GM18499 (cell line): ENCODE measurements around the gene GUCY1B1.
A peak's percentile ranks its signal among the peaks of the same experiment; 100 is the strongest.

ENCODE experiments used
- ATAC-seq: cut with Tn5 transposase; IDR thresholded peaks from one replicate; pipeline ENCODE4 v1.9.1; 2021; ENCODE audit warnings: moderate number of reproducible peaks; ENCODE audit not compliant: insufficient read depth, unreplicated experiment

GUCY1B1 gene

DNA sequence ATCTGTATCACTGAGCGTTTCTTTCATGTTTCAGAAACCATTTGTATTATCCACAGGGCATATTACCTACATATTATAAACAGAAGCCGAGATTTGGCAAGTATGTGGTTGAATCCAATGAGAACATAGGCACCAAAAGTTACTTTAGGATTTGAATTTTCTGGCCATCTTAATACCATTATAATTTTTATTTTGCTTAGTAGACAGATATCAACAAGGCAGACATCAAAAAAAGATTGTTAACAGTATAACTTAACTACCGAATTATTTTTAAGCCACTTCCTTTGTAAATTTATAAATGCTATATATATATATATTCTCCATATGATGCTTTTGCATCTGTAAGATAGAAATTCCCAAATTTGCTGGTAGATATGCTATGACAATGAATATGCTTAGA is 2.2 kb downstream of the GUCY1B1 start:
- ATAC-seq = no peak

DNA sequence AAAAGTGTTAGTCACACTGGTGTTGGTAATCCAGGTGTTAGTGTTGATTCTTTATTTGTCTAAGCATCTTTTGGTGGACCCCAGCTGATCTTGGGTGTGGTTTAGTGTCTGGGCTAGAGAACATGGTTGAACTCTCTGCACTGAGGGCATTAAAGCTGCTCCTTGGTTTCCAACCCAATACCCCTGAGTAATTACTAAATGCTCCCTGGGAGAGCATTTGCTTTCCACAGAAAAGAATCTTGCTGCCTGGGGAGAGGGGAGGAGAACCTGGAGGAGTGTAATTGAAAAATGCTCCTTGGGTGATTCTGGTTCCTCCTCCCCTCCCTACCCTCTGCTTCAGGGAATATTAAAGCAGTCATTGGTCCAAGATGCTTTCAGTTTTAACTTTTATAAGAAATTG is 3.1 kb downstream of the GUCY1B1 start:
- no peak for ATAC-seq

GRCh38 chr4:155762334-155762733 is 3.5 kb downstream of the GUCY1B1 start:
- no peak for ATAC-seq

DNA sequence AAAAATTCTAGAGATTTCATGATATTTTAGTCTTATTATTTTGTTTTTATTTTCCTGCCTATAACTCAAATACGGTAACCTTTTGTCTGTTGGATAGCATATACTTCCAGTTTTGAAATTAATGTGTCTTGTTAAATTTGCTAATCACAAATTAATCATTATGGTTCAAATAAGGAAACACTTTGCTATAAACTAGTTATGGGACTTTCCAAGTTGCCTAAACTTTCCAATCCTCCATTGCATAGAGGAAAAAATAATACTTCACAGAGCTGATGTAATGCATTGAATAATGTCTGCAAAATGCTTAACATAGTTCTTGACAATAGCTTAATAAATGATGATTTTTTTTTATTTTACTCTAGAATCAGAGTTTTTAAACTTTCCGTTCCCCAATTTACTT is 4.7 kb downstream of the GUCY1B1 start:
- ATAC-seq = no peak

DNA sequence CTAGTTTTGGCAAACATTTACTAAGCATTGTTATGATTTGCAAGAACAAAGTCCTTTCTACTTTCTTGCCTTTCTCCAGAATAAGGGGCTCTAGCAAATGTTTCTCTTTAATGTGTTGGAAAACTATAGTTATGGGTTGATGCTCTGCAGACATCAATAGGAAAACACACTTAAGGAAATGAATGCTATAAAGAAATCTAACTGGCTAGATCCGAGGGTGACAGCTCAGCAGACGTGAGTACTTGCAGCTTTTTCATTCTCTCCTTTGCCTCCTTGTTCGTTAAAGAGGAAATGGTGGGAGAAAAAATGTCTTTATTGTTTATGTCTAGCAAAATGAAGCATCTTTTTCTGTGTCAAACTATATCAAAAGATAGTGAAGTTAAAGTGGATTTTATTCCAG is 6.3 kb downstream of the GUCY1B1 start:
- no peak for ATAC-seq

DNA sequence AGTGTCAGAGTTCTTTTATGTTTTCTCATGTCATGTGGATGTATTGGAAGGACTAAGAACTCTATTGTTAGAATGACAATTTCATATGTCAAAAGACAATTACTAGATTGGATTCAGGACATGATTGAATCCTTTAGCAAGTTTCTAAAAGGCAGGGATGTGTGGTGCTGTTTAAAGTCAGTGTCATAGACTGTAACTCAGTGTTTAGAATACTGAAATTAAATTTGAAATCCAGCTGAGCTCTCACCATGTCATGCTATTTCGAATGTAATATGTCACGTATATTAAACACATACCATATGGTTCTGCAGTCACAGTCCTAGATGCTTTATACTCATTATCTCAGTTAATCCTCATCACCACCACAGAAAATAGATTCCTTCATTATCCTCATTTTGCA is 7.8 kb downstream of the GUCY1B1 start:
- ATAC-seq = no peak

GRCh38 chr4:155768370-155768769 is 9.5 kb downstream of the GUCY1B1 start:
- ATAC-seq = no peak

DNA sequence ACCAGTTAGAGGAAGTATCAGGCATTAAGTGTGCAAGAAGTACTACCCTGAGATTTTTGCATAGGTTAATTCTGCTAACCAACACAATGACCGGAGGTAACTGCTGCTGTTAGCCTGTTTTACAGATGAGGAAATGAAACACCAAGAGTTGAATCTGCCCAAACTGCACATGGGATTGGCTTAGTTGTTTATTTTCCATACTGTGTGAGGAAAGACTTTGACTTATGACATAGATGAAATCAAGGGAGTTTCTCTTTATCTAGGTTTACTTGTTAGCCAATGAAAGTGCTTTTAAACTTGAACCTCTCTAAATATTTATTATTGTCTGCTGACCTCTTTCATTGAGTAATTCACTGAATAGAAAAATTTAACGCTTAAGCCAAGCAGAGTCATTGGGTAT is 10.3 kb downstream of the GUCY1B1 start:
- ATAC-seq = peak; percentile 47

DNA sequence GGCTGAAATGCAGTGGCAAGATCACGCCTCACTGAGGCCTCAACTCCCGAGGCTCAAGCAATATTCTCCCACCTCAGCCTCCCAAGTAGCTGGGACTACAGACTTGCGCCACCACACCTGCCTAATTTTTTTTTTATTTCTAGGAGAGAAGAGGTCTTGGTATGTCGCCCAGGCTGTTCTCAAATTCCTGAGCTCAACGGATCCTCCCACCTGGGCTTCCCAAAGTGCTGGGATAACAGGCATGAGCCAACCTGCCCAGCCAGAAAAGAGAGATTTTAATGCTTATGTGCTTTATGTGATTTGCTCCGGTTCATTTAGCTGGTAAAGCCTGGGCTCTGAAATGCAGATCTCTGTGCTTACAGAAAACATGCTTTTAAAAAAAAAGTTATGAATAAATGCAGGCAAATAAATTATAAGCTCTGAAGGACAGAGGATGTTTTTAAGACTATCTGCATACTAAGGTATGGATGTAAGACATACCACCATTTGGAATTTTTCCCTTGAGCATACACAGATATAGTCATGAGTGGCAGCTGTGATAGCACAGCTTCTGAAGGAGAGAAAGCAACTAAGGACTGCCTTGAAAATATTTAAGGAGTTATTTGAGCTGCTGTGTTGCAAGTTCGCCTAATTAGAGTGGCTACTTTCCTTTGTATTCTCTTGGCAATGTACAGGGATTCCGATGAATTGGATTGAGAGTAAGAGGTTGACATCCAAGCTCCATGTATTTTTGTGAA is 13.8 kb downstream of the GUCY1B1 start:
- no peak for ATAC-seq

DNA sequence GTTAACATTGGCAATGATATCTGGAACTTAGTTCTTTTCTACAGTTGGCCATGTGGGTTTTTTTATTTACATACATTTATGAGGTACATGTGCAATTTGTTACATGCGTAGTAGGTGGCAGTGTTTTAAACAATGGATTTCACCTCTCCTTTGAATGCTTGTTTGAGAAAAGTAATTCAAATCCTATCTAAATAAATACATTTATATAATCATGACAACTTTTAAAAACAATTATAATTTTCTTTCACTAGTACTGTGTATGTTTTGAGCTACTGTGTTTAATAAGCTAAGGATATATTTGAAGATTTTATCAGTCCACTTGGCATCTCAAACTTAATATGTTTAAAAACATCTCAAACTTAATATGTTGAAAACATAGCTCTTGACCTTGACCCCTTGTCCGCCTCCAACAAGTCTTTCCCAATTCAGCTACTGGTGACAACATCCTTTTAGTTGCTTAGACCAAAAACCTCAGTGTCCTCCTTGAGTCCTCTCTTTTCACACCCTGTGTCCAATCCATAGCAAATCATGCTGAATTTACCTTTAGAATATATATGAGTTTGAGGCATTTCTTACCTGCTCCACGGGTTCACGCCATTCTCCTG is 14.5 kb downstream of the GUCY1B1 start:
- ATAC-seq = no peak

DNA sequence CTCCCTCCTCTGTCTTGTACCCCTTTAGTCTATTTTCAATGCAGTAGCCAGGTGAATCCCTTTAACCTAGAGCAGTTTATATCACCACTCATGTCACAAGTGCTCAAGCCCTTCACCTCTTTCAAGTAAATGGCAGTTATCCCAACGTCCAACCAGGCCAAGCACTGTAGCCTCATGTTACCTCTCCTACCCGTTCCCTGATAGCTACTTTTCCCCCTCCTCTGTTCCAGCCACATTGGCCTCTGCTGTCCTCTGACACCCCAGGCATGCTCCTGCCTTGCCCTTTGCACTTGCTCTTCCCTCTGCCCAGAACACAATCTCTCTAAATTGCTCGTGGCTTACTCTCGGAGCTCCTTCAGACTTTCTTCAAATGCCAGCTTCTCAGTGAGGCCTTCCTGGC is 15.2 kb downstream of the GUCY1B1 start:
- no peak for ATAC-seq

DNA sequence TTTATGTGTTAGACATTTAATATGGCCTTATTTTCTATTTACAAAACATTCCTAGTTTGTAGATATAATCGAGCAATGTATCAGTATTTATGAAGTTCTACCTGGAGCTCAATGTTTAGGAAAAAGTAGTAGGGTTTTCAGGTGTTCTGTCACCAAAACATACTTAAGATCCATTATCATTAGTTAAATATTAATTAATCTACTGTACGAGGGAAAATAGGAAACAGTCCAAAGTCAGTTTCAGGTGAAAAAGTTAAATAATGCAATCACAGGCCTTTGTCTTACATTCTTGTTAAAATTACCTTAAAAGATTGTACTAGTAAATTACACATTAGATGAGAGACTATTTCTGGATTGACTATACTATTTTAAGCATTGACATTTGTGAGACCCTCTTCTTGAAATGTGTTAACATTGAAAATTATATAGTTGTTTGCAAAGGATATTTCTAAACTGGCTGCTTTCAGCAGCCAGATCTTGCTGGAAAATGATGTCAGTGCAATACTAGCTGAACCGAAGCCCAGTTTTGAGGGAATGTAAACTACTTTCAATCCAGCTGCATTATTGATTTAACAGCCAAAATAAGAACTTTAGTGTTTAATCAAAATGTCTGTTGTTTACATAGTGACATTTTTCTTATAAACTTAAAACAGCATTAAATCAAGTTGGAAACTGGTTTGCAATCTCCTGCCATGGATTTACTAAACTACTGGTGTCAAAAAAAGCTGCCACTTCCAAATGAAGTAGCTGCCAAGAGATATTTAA is 19.3 kb downstream of the GUCY1B1 start:
- no peak for ATAC-seq

DNA sequence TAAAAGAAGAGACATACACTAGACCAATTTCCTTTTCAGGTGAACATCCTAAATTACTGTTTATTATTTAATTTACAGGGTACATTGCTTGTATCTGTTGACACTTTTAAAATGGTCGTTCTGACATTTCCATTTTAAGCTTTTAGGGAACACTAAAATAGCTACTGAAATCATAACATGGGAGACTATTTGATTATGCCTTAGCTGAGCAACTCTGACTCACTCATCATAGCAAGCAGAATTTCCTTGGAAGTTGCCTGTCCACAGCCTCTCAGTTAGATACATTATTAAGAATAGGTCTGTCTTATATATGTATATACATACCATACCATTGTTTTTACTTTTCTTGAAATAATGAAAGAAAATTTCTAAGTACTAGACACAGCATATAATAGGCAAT is 22.0 kb downstream of the GUCY1B1 start:
- ATAC-seq = no peak

DNA sequence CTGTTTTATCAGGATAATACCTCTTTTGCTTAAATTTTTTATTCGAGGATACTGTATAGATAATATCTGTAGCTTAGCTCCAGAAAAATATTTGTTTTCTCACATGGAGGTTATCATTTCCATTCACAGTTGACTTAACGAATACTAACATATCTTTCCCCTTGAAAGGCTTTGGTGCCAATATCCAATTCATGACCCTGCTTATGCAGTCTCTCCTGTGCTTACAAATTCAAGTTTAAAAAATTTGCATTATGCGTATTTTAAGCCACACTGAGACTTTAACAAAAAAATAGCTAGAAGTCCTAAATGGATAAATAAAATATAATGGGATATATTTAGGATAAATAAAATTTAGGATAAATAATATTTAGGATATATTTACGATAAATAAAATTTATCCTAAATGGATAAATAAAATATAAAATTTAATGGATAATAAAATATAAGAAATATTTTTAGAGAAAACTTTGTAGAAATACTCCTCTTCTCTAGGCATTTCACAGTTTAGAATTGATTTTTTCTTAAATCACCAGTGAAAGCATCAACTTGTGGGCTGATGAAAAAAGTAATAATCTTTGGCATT is 22.5 kb downstream of the GUCY1B1 start:
- no peak for ATAC-seq

- ATAC-seq = no peak
Measured at GRCh38 chr4:155784637-155785036, 25.8 kb downstream of the GUCY1B1 start.

DNA sequence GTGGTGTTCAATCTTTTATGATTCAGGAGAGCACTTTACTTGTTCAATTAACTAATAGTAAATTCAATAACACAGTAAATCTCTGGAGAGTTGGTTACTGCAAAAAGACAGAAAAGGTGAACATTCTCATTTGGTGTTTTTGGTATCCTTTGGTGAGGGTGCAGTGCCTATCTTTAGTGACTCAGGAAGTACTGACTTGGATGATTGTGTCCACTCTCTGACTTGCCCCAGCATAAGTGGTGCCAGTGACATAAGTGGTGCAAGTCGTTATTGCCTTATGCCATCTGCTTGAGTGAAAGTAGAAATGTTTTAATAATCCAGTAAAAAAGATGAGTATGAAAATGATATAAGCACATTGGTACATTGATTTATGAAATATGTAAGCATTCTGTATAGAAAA is 27.0 kb downstream of the GUCY1B1 start:
- no peak for ATAC-seq

DNA sequence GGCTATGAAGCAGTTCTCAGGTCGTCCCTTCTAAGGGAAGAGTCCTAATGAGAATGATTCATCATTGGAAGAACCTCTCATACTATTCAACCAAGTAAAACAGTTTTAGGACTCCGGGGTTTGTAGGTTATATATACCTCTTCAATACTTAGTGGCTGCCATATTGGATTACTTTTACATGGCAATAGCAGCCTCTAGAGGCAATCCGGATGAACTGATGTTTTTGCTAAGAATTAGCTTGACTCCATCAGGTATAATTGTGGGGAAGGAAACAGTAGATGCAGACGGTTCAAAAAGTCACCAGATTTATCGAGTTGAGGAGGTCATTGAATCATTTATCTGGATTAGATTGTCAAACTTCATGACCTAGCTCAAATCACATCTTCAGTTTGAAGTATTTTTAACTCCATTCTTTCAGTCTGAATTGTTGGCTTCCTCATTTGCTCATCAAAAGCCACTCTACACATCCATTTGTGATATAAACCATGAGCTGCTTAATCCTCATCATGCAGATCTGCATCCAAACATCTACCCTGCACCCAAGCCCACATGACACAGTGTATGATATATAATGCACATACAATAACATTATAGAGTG is 28.4 kb downstream of the GUCY1B1 start:
- ATAC-seq = peak; percentile 98

GRCh38 chr4:155789391-155789790 is 30.6 kb downstream of the GUCY1B1 start:
- no peak for ATAC-seq

- ATAC-seq = no peak
Measured at GRCh38 chr4:155789982-155790381, 31.2 kb downstream of the GUCY1B1 start.

GRCh38 chr4:155794589-155795236 is 35.9 kb downstream of the GUCY1B1 start:
- ATAC-seq = no peak
